ENCODE measurements around the gene NOP16.

The NOP16 gene

GRCh38 chr5:176373100-176373818 is 15.1 kb downstream of the NOP16 start:
- no peak for DNase-seq (ENCODE audit: low read depth)
- no peak for TF ChIP-seq CTCF (IDR thresholded peaks at IDR 0.05; ENCODE audit: low read depth, low read length, missing control alignments)
- in situ Hi-C loops (cut with HindIII; ENCODE audit: low sequenced_read_pairs) = no loop called here
- H3K4me3 ChIP-seq (ENCODE audit: low read depth, low read length) = no peak overlapping the region

GRCh38 chr5:176371621-176372539 is 16.5 kb downstream of the NOP16 start:
- in situ Hi-C loops (cut with HindIII; ENCODE audit: low sequenced_read_pairs) = no loop called here
- DNase-seq (ENCODE audit: low read depth) = no peak
- TF ChIP-seq CTCF (IDR thresholded peaks at IDR 0.05; ENCODE audit: low read depth, low read length, missing control alignments) = no peak
- H3K4me3 ChIP-seq (ENCODE audit: low read depth, low read length) = no peak overlapping the region

GRCh38 chr5:176369934-176370711 is 18.3 kb downstream of the NOP16 start:
- DNase-seq (ENCODE audit: low read depth) = no peak
- H3K4me3 ChIP-seq (ENCODE audit: low read depth, low read length) = no peak overlapping the region
- TF ChIP-seq CTCF (IDR thresholded peaks at IDR 0.05; ENCODE audit: low read depth, low read length, missing control alignments) = no peak
- in situ Hi-C loops (cut with HindIII; ENCODE audit: low sequenced_read_pairs) = no loop called here

GRCh38 chr5:176368726-176369125 is 19.7 kb downstream of the NOP16 start:
- in situ Hi-C loops (cut with HindIII; ENCODE audit: low sequenced_read_pairs) = no loop called here
- TF ChIP-seq CTCF (IDR thresholded peaks at IDR 0.05; ENCODE audit: low read depth, low read length, missing control alignments) = no peak
- H3K4me3 ChIP-seq (ENCODE audit: low read depth, low read length) = no peak overlapping the region
- no peak for DNase-seq (ENCODE audit: low read depth)

GRCh38 chr5:176366232-176366894 is 22.0 kb downstream of the NOP16 start:
- no peak for TF ChIP-seq CTCF (IDR thresholded peaks at IDR 0.05; ENCODE audit: low read depth, low read length, missing control alignments)
- in situ Hi-C loops (cut with HindIII; ENCODE audit: low sequenced_read_pairs) = no loop called here
- H3K4me3 ChIP-seq (ENCODE audit: low read depth, low read length) = peak overlapping the region; percentile 76
- no peak for DNase-seq (ENCODE audit: low read depth)
